PC-3 (cell line): Measurements from ENCODE around the gene SUMO2. TPM values are rescaled to one million over a fixed set of nuclear protein-coding genes. Genes with fewer than 3 reads are reported as not detected.

Experiments used
- ATAC-seq: fragments of 200-7000 bp; cut with Tn5 transposase; 2 replicates; pipeline ENCODE4 v1.9.1; 2020; ENCODE audit warnings: mild to moderate bottlenecking, moderate library complexity
- BruUV-seq: library from RNA; stranded (reverse); fragments of 400-500 nt; replicated peaks from 2 replicates; lab custom pipeline; 2021; lab: Mats Ljungman, UMichigan
- CTCF ChIA-PET: fragments of 300-600 bp; sonication (Branson Sonifier 250); formaldehyde crosslinking; loops from one replicate; lab custom pipeline; 2022; ENCODE audit warnings: antibody characterized with exemption; lab: Charles Lee
- POLR2A ChIA-PET: fragments of 300-600 bp; sonication (Branson Sonifier 250); formaldehyde crosslinking; loops from one replicate; lab custom pipeline; 2022; ENCODE audit warnings: antibody characterized with exemption; ENCODE audit not compliant: unreplicated experiment; lab: Charles Lee
- DNase-seq: peaks from one replicate; pipeline ENCODE4 v3.0.0-alpha.2; 2015
- H2AFZ ChIP-seq: fragments of 300-600 bp; sonication (generic); 2 replicates; pipeline ENCODE4 v1.6.0; 2016; ENCODE audit warnings: antibody characterized with exemption, low read length
- H3F3A ChIP-seq: fragments of 300-600 bp; sonication (generic); one replicate; pipeline ENCODE4 v1.6.0; 2017; ENCODE audit warnings: antibody characterized with exemption, low read length, control low read depth, mild to moderate bottlenecking; ENCODE audit not compliant: unreplicated experiment
- H3K27ac ChIP-seq: fragments of 300-600 bp; sonication (generic); 2 replicates; pipeline ENCODE4 v1.5.1; 2016; ENCODE audit warnings: mild to moderate bottlenecking, low read length
- H3K27me3 ChIP-seq: fragments of 300-600 bp; sonication (generic); 2 replicates; pipeline ENCODE4 v1.6.1; 2016; ENCODE audit warnings: low read length, mixed read lengths
- H3K36me3 ChIP-seq: fragments of 300-600 bp; sonication (generic); 2 replicates; pipeline ENCODE4 v1.6.1; 2016; ENCODE audit warnings: low read depth, mixed run types, low read length, mixed read lengths
- H3K4me1 ChIP-seq: fragments of 300-600 bp; sonication (generic); 2 replicates; pipeline ENCODE4 v1.5.1; 2016; ENCODE audit warnings: low read length; ENCODE audit not compliant: insufficient read depth
- H3K4me2 ChIP-seq: fragments of 300-600 bp; sonication (generic); 2 replicates; pipeline ENCODE4 v1.6.0; 2016; ENCODE audit warnings: low read length
- H3K4me3 ChIP-seq: fragments of 300-600 bp; sonication (generic); 2 replicates; pipeline ENCODE4 v1.5.1; 2016; ENCODE audit warnings: mild to moderate bottlenecking, low read length, mixed read lengths
- H3K79me2 ChIP-seq: fragments of 300-600 bp; sonication (generic); 2 replicates; pipeline ENCODE4 v1.6.1; 2017; ENCODE audit warnings: low read length, mixed read lengths
- H3K9ac ChIP-seq: fragments of 300-600 bp; sonication (generic); 2 replicates; pipeline ENCODE4 v1.6.0; 2016; ENCODE audit warnings: mild to moderate bottlenecking, low read length
- H3K9me2 ChIP-seq: fragments of 300-600 bp; sonication (generic); replicated peaks from 2 replicates; pipeline ENCODE4 v1.6.1; 2016; ENCODE audit warnings: mixed run types, low read length, mixed read lengths
- H3K9me3 ChIP-seq: fragments of 300-600 bp; sonication (generic); 2 replicates; pipeline ENCODE4 v1.6.1; 2016; ENCODE audit warnings: low read length, mixed read lengths
- H4K20me1 ChIP-seq: fragments of 300-600 bp; sonication (generic); 2 replicates; pipeline ENCODE4 v1.6.1; 2016; ENCODE audit warnings: low read length, mixed read lengths
- EZH2 ChIP-seq: fragments of 300-600 bp; sonication (generic); IDR thresholded peaks from one replicate; pipeline ENCODE4 v1.6.1; 2017; ENCODE audit warnings: antibody characterized with exemption, mild to moderate bottlenecking, low read length; ENCODE audit not compliant: unreplicated experiment
- EZH2phosphoT487 ChIP-seq: fragments of 300-600 bp; sonication (generic); IDR thresholded peaks from 2 replicates; pipeline ENCODE4 v1.6.1; 2018; ENCODE audit warnings: mild to moderate bottlenecking, antibody characterized with exemption, low read length, borderline replicate concordance
- intact Hi-C: fragments of 100-400 bp; cut with micrococcal nuclease; formaldehyde crosslinking; loops from 2 replicates; pipeline ENCODE4 v1.9.0; 2023
- total RNA-seq: library from RNA; depleted of rRNA; stranded (reverse); fragments of >200 nt; gene quantifications from 2 replicates; pipeline ENCODE4 v1.2.3, GENCODE V29; 2014
- TF ChIP-seq, protein P1 (sequence below): fragments of 300-600 bp; sonication (generic); conservative IDR thresholded peaks from 2 replicates; pipeline ENCODE4 v1.5.1; 2017; ENCODE audit warnings: antibody characterized with exemption, low read depth, mild to moderate bottlenecking, low read length

The SUMO2 gene
- total RNA-seq, 1 experiment from 2014 or later, result 282 TPM

DNA sequence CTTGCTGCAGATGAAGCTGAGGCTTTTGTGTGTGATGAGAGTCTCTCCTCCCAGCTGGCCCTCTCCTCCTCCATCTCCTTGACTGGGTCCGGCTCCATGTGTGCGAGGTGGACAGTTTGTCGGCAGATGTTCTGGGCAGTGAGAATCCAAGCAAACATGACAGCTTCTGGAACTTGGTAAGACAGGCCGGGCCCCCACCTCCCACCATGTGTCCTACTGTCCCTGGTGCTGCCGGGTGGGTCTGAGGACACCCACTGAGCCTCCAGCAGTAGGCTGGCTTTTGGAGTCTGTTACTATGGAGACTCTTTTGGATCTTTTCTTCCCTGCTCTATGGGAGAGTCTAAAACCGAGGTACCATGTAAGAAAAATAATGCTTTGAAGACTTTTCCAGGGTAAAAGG lies 35.4 kb upstream of the SUMO2 start:
- no peaks in the 10 kb centered on the region; the same call in 1 of the 2 replicates for H3K79me2 ChIP-seq
- ChIA-PET CTCF (no interaction called here), POLR2A (no interaction called here)
- H3F3A ChIP-seq, result no peaks in the 10 kb centered on the region
- no peaks in the 10 kb centered on the region for H3K9me2 ChIP-seq
- H3K9me3 ChIP-seq, result no peaks in the 10 kb centered on the region
- intact Hi-C loops, result no loop called here
- DNase-seq (no peak), ATAC-seq (no peak)
- TF ChIP-seq, protein P1, sequence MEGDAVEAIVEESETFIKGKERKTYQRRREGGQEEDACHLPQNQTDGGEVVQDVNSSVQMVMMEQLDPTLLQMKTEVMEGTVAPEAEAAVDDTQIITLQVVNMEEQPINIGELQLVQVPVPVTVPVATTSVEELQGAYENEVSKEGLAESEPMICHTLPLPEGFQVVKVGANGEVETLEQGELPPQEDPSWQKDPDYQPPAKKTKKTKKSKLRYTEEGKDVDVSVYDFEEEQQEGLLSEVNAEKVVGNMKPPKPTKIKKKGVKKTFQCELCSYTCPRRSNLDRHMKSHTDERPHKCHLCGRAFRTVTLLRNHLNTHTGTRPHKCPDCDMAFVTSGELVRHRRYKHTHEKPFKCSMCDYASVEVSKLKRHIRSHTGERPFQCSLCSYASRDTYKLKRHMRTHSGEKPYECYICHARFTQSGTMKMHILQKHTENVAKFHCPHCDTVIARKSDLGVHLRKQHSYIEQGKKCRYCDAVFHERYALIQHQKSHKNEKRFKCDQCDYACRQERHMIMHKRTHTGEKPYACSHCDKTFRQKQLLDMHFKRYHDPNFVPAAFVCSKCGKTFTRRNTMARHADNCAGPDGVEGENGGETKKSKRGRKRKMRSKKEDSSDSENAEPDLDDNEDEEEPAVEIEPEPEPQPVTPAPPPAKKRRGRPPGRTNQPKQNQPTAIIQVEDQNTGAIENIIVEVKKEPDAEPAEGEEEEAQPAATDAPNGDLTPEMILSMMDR, result no peak
- TF ChIP-seq EZH2 (no peak), EZH2phosphoT487 (no peak)
- H3K9ac ChIP-seq, result no peak overlapping the region
- H3K27me3 ChIP-seq, result no peaks in the 10 kb centered on the region
- no peak overlapping the region for H3K4me2 ChIP-seq
- H4K20me1 ChIP-seq, result no peaks in the 10 kb centered on the region
- H3K27ac ChIP-seq, result no peak overlapping the region
- no peak overlapping the region for H2AFZ ChIP-seq
- no peaks in the 10 kb centered on the region for H3K4me1 ChIP-seq
- BruUV-seq, result no TSS peak
- peaks cover 63% of the 10 kb centered on the region for H3K36me3 ChIP-seq
- H3K4me3 ChIP-seq, result no peak overlapping the region

DNA sequence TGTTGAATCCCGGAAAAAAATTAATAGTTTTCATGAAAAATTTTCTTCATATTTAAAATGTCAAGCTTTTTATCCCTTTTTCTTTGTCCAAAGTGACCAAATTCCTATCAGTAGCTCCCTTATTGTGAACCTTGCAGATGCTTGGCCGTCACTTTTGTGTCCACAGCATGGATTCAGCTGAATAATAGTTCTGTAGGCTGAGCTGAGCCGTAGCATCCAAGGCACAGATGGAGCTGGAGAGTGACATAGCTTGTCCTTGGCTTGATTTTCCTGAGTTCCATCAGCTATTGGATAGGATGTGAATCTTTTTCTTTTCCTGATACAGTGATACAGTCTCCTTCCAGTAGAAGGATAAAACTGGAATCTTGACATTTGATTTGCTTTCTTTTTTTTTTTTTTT lies 26.3 kb upstream of the SUMO2 start:
- no peak overlapping the region for H2AFZ ChIP-seq
- H3K9ac ChIP-seq, result no peak overlapping the region
- ATAC-seq (no peak), DNase-seq (no peak)
- TF ChIP-seq EZH2phosphoT487 (no peak), EZH2 (no peak)
- TF ChIP-seq, protein P1, result no peak
- peaks cover 8% of the 10 kb centered on the region; the same call in 1 of the 2 replicates for H3K4me1 ChIP-seq
- no peaks in the 10 kb centered on the region for H3K9me2 ChIP-seq
- ChIA-PET POLR2A (no interaction called here), CTCF (no interaction called here)
- H3K27ac ChIP-seq, result no peak overlapping the region
- intact Hi-C loops, result loop anchor here (10.0 kb wide), 2 partner anchors 174 to 206 kb away; no protein-coding TSS in a partner anchor
- H3K79me2 ChIP-seq, result peaks cover 62% of the 10 kb centered on the region
- no peak overlapping the region for H3K4me2 ChIP-seq
- no peaks in the 10 kb centered on the region for H4K20me1 ChIP-seq
- peaks cover 44% of the 10 kb centered on the region for H3K36me3 ChIP-seq
- no peaks in the 10 kb centered on the region for H3F3A ChIP-seq
- no peaks in the 10 kb centered on the region for H3K9me3 ChIP-seq
- H3K27me3 ChIP-seq, result no peaks in the 10 kb centered on the region
- no peak overlapping the region for H3K4me3 ChIP-seq
- BruUV-seq, result no TSS peak

DNA sequence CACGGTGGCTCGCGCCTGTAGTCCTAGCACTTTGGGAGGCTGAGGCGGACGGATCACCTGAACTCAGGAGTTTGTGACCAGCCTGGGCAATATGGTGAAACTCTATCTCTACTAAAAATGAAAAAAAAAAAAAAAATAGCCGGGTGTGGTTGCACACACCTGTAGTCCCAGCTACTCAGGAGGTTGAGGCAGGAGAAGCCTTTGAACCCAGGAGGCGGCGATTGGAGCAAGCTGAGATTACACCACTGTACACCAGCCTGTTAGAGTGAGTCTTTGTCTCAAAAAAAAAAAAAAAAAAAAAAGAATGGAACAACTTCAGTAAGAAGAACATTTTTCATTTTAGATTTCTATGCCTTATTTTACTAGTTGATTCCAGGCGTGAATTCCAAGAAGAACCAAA lies 25.4 kb upstream of the SUMO2 start:
- no peak for ATAC-seq
- BruUV-seq, result no TSS peak
- Histone ChIP-seq H4K20me1 (no peaks in the 10 kb centered on the region), H3K9ac (no peak overlapping the region), H3K27me3 (no peaks in the 10 kb centered on the region), H3K4me1 (peaks cover 8% of the 10 kb centered on the region; the same call in 1 of the 2 replicates), H3K4me2 (no peak overlapping the region), H3K79me2 (peaks cover 63% of the 10 kb centered on the region), H3K9me3 (no peaks in the 10 kb centered on the region), H3K9me2 (no peaks in the 10 kb centered on the region), H3K4me3 (no peak overlapping the region), H3K36me3 (peaks cover 38% of the 10 kb centered on the region), H3K27ac (no peak overlapping the region), H2AFZ (no peak overlapping the region), H3F3A (no peaks in the 10 kb centered on the region)
- intact Hi-C loops, result loop anchor here (10.0 kb wide), 2 partner anchors 173 to 207 kb away; no protein-coding TSS in a partner anchor
- no peak for DNase-seq
- TF ChIP-seq, protein P1, result no peak
- no peak for TF ChIP-seq EZH2
- CTCF ChIA-PET, result no interaction called here
- POLR2A ChIA-PET, result no interaction called here
